Thoracic aorta (tissue), 2 donors: ENCODE data around the gene CCDC43. TPM values are rescaled to one million over a fixed set of nuclear protein-coding genes. Genes with fewer than 3 reads are reported as not detected.
"Not testable (repeated sequence)": the region's sequence is repeated elsewhere in the genome, so short reads cannot be mapped to it uniquely, and the experiment has no call there.

ENCODE experiments used
- ATAC-seq: fragments of 150-250 bp; one replicate; pipeline ENCODE4 v1.8.0; 2017; ENCODE audit warnings: low read depth; ENCODE audit not compliant: insufficient number of reproducible peaks, low FRiP score
- DNase-seq: peaks from one replicate; pipeline ENCODE4 v3.0.0-alpha.2; 2020; ENCODE audit warnings: low spot score
- H3K27ac ChIP-seq, 2 donors: fragments of 200-600 bp; sonication (generic); 1 replicate in 1 of 2; 2 replicates in 1 of 2; pipeline ENCODE4 v1.5.1; 2016; ENCODE audit warnings: mild to moderate bottlenecking in 2 of 2, moderate library complexity in 2 of 2
- H3K27me3 ChIP-seq: fragments of 200-600 bp; sonication (generic); replicated peaks from 2 replicates; pipeline ENCODE4 v1.6.0; 2016; ENCODE audit warnings: mild to moderate bottlenecking; ENCODE audit not compliant: insufficient read depth
- H3K36me3 ChIP-seq: fragments of 200-600 bp; sonication (generic); one replicate; pipeline ENCODE4 v1.5.1; 2016
- H3K4me1 ChIP-seq, 2 donors: fragments of 200-600 bp; sonication (generic); 1 replicate in 1 of 2; 2 replicates in 1 of 2; pipeline versions ENCODE4 v1.5.1 to v1.6.0; 2016; ENCODE audit warnings: low read depth in 2 of 2, mild to moderate bottlenecking in 1 of 2; ENCODE audit not compliant: control insufficient read depth in 1 of 2
- H3K4me3 ChIP-seq: fragments of 200-600 bp; sonication (generic); 2 replicates; pipeline ENCODE4 v1.5.1; 2016; ENCODE audit warnings: mild to moderate bottlenecking
- H3K9me3 ChIP-seq: fragments of 200-600 bp; sonication (generic); 2 replicates; pipeline ENCODE4 v1.5.1; 2016
- CTCF ChIP-seq: fragments of 200-600 bp; sonication (generic); IDR thresholded peaks from one replicate; pipeline ENCODE4 v1.5.1; 2019; ENCODE audit warnings: antibody characterized with exemption
- total RNA-seq, 2 donors: library from RNA; depleted of rRNA; stranded (reverse); fragments of >200 nt; gene quantifications; one replicate each; pipeline versions ENCODE4 v1.1.0 to v1.2.3, GENCODE V29; 2016

Gene CCDC43
- total RNA-seq, 2 donors from 2014 or later = 8.0 to 18.8 TPM

DNA sequence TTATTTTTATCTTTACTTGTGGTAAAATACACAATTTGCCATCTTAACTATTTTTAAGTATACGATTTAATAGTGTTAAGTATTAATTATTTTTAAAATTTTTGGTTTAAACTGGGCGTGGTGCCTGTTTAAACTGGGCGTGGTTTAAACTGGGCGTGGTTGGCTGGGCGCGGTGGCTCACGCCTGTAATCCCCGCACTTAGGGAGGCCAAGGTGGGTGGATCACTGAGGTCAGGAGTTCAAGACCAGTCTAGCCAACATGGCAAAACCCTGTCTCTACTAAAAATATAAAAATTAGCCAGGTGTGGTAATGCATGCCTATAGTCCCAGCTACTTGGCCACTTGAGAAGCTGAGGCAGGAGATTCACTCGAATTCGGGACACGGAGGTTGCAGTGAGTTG, 4.0 kb upstream of the CCDC43 start:
- H3K27me3 ChIP-seq = no peaks in the 10 kb centered on the region
- no peak overlapping the region for H3K4me3 ChIP-seq
- no peaks in the 10 kb centered on the region for H3K36me3 ChIP-seq
- TF ChIP-seq CTCF = no peak
- no peak overlapping the region for H3K27ac ChIP-seq
- H3K4me1 ChIP-seq = peaks cover 0 to 14% of the 10 kb centered on the region in 2 donors
- no peak for ATAC-seq
- no peaks in the 10 kb centered on the region for H3K9me3 ChIP-seq
- no peak for DNase-seq

- H3K36me3 ChIP-seq, H3K27me3 ChIP-seq, H3K9me3 ChIP-seq, H3K27ac ChIP-seq, DNase-seq, H3K4me3 ChIP-seq, ATAC-seq: not testable (repeated sequence)
- H3K4me1 ChIP-seq = peaks cover 0 to 19% of the 10 kb centered on the region in 2 donors
Measured at GRCh38 chr17:44690746-44691306, 1.2 kb upstream of the CCDC43 start.

DNA sequence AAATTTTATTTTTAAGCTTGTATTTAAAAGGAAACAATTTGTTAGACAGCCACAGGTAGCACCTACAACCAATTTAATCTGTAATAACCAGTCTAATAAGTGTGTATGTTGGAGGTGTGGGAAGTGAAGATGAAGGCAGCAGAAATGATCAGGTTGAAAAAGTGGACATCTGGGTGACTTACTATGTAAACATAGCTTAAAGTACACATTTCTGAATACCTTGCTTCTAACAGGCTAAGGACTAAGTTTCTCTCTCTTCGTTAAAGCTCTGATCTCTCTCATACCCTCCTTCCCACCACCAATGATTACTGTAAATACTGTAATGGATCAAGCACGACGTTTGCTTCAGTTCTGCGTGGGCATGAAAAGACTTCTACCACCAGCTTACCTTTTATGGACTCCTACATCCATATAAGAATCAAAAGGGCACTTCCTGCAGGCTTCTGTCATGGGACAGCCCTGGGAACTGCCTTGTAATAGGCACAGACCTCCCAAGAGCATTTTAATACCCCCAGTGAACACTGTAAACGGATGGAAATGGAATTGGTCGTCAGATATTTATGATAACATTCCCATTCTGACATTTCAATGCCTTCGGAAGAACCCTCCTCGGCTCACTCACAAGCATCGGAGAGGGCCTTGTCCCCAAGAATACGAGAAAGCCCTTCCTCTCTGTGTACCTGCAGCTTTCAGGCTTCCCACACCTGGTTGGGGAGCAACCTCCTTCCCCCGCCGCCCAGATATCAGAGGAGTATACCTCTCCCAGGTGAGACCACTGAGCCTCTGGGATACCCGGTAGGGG, 700 bp downstream of the CCDC43 start:
- ATAC-seq (no peak), DNase-seq (no peak)
- H3K27ac ChIP-seq = peak overlapping the region; percentile 59 to 71
- H3K27me3 ChIP-seq = no peaks in the 10 kb centered on the region
- peaks cover 0 to 19% of the 10 kb centered on the region in 2 donors for H3K4me1 ChIP-seq
- H3K4me3 ChIP-seq = peak overlapping the region; percentile 79
- TF ChIP-seq CTCF = no peak
- no peaks in the 10 kb centered on the region for H3K36me3 ChIP-seq
- H3K9me3 ChIP-seq = no peaks in the 10 kb centered on the region

- ATAC-seq (no peak), DNase-seq (no peak)
- no peaks in the 10 kb centered on the region for H3K36me3 ChIP-seq
- peaks cover 0 to 19% of the 10 kb centered on the region in 2 donors for H3K4me1 ChIP-seq
- no peak overlapping the region for H3K27ac ChIP-seq
- H3K4me3 ChIP-seq = peak overlapping the region; percentile 79
- no peaks in the 10 kb centered on the region for H3K9me3 ChIP-seq
- H3K27me3 ChIP-seq = no peaks in the 10 kb centered on the region
- no peak for TF ChIP-seq CTCF
Measured at GRCh38 chr17:44688200-44688599, 1.4 kb downstream of the CCDC43 start.

GRCh38 chr17:44687756-44688155, 1.8 kb downstream of the CCDC43 start:
- no peaks in the 10 kb centered on the region for H3K9me3 ChIP-seq
- DNase-seq (no peak), ATAC-seq (no peak)
- H3K36me3 ChIP-seq = no peaks in the 10 kb centered on the region
- H3K4me3 ChIP-seq = no peak overlapping the region
- no peak for TF ChIP-seq CTCF
- no peak overlapping the region for H3K27ac ChIP-seq
- H3K27me3 ChIP-seq = no peaks in the 10 kb centered on the region
- H3K4me1 ChIP-seq = peaks cover 0 to 19% of the 10 kb centered on the region in 2 donors

GRCh38 chr17:44683303-44683702, 6.3 kb downstream of the CCDC43 start:
- not testable (repeated sequence) for ATAC-seq, H3K27ac ChIP-seq, H3K9me3 ChIP-seq, DNase-seq, H3K4me3 ChIP-seq, H3K4me1 ChIP-seq, H3K27me3 ChIP-seq
- H3K36me3 ChIP-seq = peaks cover 20% of the 10 kb centered on the region
